ENCODE results near the gene TYMS.

Gene TYMS

DNA sequence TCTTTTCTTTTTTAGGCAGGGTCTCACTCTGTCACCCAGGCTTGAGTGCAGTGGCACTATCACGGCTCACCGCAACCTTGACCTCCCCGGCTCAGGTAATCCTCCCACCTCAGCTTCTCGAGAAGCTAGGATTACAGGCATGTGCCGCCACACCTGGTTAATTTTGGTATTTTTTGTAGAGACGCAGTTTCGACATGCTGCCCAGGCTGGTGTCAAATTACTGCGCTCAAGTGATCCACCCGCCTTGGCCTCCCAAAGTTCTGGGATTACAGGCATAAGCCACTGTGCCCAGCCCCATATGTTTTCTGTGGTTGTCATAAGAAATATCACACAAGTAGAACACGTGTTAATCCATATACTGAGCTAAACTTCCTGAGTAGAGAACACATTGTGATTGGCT lies 40.3 kb downstream of the TYMS start:
- Histone ChIP-seq H3K79me2 (ENCODE audit: insufficient read depth, low read depth) (no peaks in the 10 kb centered on the region), H3K4me1 (ENCODE audit: low read depth, poor library complexity, severe bottlenecking) (peaks cover 31% of the 10 kb centered on the region), H3K36me3 (ENCODE audit: insufficient read depth) (no peaks in the 10 kb centered on the region), H4K20me1 (ENCODE audit: insufficient read depth) (no peaks in the 10 kb centered on the region), H3K27ac (no peak overlapping the region), H2AFZ (ENCODE audit: low read depth) (no peak overlapping the region), H3K27me3 (ENCODE audit: insufficient read depth, low read depth) (no peaks in the 10 kb centered on the region), H3K4me3 (IDR thresholded peaks at IDR 0.05; ENCODE audit: insufficient read depth, low read depth, low read length) (no peak overlapping the region), H3K4me2 (no peak overlapping the region), H3K9ac (no peak overlapping the region)
- TF ChIP-seq, protein P1, sequence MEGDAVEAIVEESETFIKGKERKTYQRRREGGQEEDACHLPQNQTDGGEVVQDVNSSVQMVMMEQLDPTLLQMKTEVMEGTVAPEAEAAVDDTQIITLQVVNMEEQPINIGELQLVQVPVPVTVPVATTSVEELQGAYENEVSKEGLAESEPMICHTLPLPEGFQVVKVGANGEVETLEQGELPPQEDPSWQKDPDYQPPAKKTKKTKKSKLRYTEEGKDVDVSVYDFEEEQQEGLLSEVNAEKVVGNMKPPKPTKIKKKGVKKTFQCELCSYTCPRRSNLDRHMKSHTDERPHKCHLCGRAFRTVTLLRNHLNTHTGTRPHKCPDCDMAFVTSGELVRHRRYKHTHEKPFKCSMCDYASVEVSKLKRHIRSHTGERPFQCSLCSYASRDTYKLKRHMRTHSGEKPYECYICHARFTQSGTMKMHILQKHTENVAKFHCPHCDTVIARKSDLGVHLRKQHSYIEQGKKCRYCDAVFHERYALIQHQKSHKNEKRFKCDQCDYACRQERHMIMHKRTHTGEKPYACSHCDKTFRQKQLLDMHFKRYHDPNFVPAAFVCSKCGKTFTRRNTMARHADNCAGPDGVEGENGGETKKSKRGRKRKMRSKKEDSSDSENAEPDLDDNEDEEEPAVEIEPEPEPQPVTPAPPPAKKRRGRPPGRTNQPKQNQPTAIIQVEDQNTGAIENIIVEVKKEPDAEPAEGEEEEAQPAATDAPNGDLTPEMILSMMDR (conservative IDR thresholded peaks at IDR 0.05; ENCODE audit: low read depth, low read length) = no peak

DNA sequence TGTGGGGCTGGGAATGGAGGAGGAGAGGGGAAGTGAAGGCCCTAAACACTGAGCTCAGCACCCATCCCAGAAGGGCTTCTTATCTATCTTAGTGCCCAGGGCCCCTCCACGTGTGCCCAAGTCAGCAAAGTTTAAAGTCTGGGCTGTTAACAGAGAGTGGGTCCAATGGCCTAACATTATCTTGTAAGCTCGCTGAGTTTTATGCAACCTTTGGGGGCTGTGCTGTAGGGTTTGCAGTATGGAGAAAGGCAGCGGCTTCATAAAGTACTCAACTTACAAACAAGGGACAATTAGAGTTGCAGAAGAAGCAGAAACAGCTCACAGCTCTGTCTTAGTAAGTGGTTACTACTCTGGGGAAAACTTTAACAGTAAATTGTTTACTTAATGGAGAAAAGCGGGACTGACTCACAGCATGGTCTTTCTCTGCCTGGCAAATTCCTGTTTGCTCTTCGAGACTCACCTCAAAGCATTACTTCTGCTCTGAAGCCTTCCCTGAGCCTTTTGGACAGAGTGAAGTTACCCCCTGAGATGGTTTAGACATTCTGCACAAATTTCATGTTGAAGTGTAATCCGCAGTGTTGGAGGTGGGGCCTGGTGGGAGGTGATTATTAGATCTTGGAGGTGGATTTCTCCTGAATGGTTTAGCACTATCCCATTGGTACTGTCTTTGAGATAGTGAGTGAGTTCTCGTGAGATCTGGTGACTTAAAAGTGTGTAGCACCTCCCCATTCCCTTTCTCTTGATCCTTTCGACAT lies 45.9 kb downstream of the TYMS start:
- TF ChIP-seq, protein P1 (conservative IDR thresholded peaks at IDR 0.05; ENCODE audit: low read depth, low read length) = no peak
- no peaks in the 10 kb centered on the region for H3K27me3 ChIP-seq (ENCODE audit: insufficient read depth, low read depth)
- no peak overlapping the region for H3K4me3 ChIP-seq (IDR thresholded peaks at IDR 0.05; ENCODE audit: insufficient read depth, low read depth, low read length)
- no peak overlapping the region for H2AFZ ChIP-seq (ENCODE audit: low read depth)
- H3K4me2 ChIP-seq = no peak overlapping the region
- no peak overlapping the region for H3K27ac ChIP-seq
- H4K20me1 ChIP-seq (ENCODE audit: insufficient read depth) = no peaks in the 10 kb centered on the region
- H3K79me2 ChIP-seq (ENCODE audit: insufficient read depth, low read depth) = no peaks in the 10 kb centered on the region; the same call in 1 of the 2 replicates
- H3K36me3 ChIP-seq (ENCODE audit: insufficient read depth) = no peaks in the 10 kb centered on the region
- peaks cover 11% of the 10 kb centered on the region for H3K4me1 ChIP-seq (ENCODE audit: low read depth, poor library complexity, severe bottlenecking)
- no peak overlapping the region for H3K9ac ChIP-seq

DNA sequence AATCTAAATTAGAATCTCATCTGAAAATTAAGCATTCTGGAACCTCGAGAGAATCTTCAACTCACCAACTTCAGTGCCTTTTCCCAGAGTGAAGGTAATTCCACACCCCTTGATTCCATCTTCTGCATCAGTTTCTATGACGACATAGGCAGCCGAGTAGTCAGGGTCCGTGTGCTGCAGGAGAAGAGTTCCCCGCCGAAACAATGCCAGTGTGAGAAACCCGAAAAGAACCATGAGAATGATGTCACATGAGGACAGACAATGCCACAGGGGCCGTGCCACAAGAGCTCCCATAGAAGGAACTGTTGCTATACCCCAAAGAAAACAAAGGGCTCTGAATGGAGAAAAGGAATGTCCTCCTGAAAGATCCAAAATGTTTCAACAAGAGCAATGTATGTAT lies 49.0 kb downstream of the TYMS start:
- no peak overlapping the region for H2AFZ ChIP-seq (ENCODE audit: low read depth)
- H3K4me3 ChIP-seq (IDR thresholded peaks at IDR 0.05; ENCODE audit: insufficient read depth, low read depth, low read length) = no peak overlapping the region
- no peaks in the 10 kb centered on the region for H4K20me1 ChIP-seq (ENCODE audit: insufficient read depth)
- no peak overlapping the region for H3K4me2 ChIP-seq
- no peaks in the 10 kb centered on the region for H3K27me3 ChIP-seq (ENCODE audit: insufficient read depth, low read depth)
- TF ChIP-seq, protein P1 (conservative IDR thresholded peaks at IDR 0.05; ENCODE audit: low read depth, low read length) = no peak
- H3K27ac ChIP-seq = no peak overlapping the region
- H3K4me1 ChIP-seq (ENCODE audit: low read depth, poor library complexity, severe bottlenecking) = peaks cover 21% of the 10 kb centered on the region
- H3K79me2 ChIP-seq (ENCODE audit: insufficient read depth, low read depth) = peaks cover 12% of the 10 kb centered on the region; the same call in 1 of the 2 replicates
- no peak overlapping the region for H3K9ac ChIP-seq
- H3K36me3 ChIP-seq (ENCODE audit: insufficient read depth) = no peaks in the 10 kb centered on the region

DNA sequence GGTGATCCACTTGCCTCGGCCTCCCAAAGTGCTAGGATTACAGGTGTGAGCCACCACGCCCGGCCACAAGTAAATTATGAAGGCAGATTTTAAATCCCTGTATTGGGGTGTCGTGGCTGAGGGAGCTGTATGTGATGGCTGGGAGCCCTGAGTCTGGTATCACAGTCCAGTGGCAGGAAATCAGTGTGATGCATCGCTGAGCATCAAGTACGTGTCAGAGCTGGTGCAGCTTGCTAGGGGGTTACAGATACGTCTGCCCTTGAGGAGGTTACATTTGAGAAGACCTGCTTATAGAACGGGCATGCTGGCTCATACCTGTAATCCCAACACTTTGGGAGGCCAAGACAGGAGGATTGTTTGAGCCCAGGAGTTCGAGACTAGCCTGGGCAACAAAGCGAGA lies 50.6 kb downstream of the TYMS start:
- TF ChIP-seq, protein P1 (conservative IDR thresholded peaks at IDR 0.05; ENCODE audit: low read depth, low read length) = no peak
- H3K4me2 ChIP-seq = no peak overlapping the region
- no peaks in the 10 kb centered on the region for H3K36me3 ChIP-seq (ENCODE audit: insufficient read depth)
- H3K4me3 ChIP-seq (IDR thresholded peaks at IDR 0.05; ENCODE audit: insufficient read depth, low read depth, low read length) = no peak overlapping the region
- no peak overlapping the region for H3K9ac ChIP-seq
- H3K27me3 ChIP-seq (ENCODE audit: insufficient read depth, low read depth) = no peaks in the 10 kb centered on the region
- H3K79me2 ChIP-seq (ENCODE audit: insufficient read depth, low read depth) = peaks cover 13% of the 10 kb centered on the region; the same call in 1 of the 2 replicates
- no peak overlapping the region for H2AFZ ChIP-seq (ENCODE audit: low read depth)
- H3K27ac ChIP-seq = no peak overlapping the region
- no peaks in the 10 kb centered on the region for H4K20me1 ChIP-seq (ENCODE audit: insufficient read depth)
- H3K4me1 ChIP-seq (ENCODE audit: low read depth, poor library complexity, severe bottlenecking) = peaks cover 10% of the 10 kb centered on the region
